ENCODE measurements around the gene CFAP91. TPM values are rescaled to one million over a fixed set of nuclear protein-coding genes. Genes with fewer than 3 reads are reported as not detected.

The CFAP91 gene
- total RNA-seq, 4 donors from 2014 or later = 2.2 to 4.7 (median 3.4) TPM

GRCh38 chr3:119700269-119700919 lies 2.4 kb upstream of the CFAP91 start:
- DNase-seq (ENCODE audit: low spot score) = no peak
- no peak for TF ChIP-seq CTCF (IDR thresholded peaks at IDR 0.05)
- ATAC-seq (ENCODE audit: low FRiP score) = no peak

- DNase-seq (ENCODE audit: low spot score) (no peak), ATAC-seq (ENCODE audit: low FRiP score) (no peak)
- TF ChIP-seq CTCF (IDR thresholded peaks at IDR 0.05) = no peak
These were observed 1.7 kb upstream of the CFAP91 start for GRCh38 chr3:119700920-119701734.

- ATAC-seq (ENCODE audit: low FRiP score) = no peak
- TF ChIP-seq CTCF (IDR thresholded peaks at IDR 0.05) = no peak
- DNase-seq (ENCODE audit: low spot score) = no peak
These were observed 1.2 kb downstream of the CFAP91 start for GRCh38 chr3:119703820-119704531.

GRCh38 chr3:119715105-119715504 lies 12.3 kb downstream of the CFAP91 start:
- TF ChIP-seq CTCF (IDR thresholded peaks at IDR 0.05) = no peak
- DNase-seq (ENCODE audit: low spot score) (no peak), ATAC-seq (ENCODE audit: low FRiP score) (no peak)

- ATAC-seq (ENCODE audit: low FRiP score) (no peak), DNase-seq (ENCODE audit: low spot score) (no peak)
- TF ChIP-seq CTCF (IDR thresholded peaks at IDR 0.05) = no peak
These were observed 14.2 kb downstream of the CFAP91 start for GRCh38 chr3:119716998-119717397.

- no peak for TF ChIP-seq CTCF (IDR thresholded peaks at IDR 0.05)
- no peak for DNase-seq (ENCODE audit: low spot score)
- ATAC-seq (ENCODE audit: low FRiP score) = no peak
These were observed 14.7 kb downstream of the CFAP91 start for GRCh38 chr3:119717520-119717919.

Data from omental fat pad (tissue), 4 donors.